Neural cell (in vitro differentiated cells): ENCODE data around the gene ATP5PD.

Source experiments
- EP300 ChIP-seq: fragments of 450-650 bp; conservative IDR thresholded peaks from 2 replicates; pipeline ENCODE4 v1.6.1; 2014; ENCODE audit warnings: antibody characterized with exemption, mild to moderate bottlenecking, moderate library complexity; ENCODE audit not compliant: poor library complexity, severe bottlenecking
- EZH2 ChIP-seq: fragments of 200-600, 300-800 bp; shearing (Covaris generic), sonication (generic); IDR thresholded peaks from 2 replicates; pipeline ENCODE4 v1.6.1; 2014; ENCODE audit warnings: antibody characterized with exemption, low read length, borderline replicate concordance, mild to moderate bottlenecking; ENCODE audit not compliant: insufficient read depth, poor library complexity, severe bottlenecking
- POLR2AphosphoS5 ChIP-seq: IDR thresholded peaks from 2 replicates; pipeline ENCODE4 v1.6.1; 2012
- RAD21 ChIP-seq: fragments of 450-650 bp; conservative IDR thresholded peaks from 2 replicates; pipeline ENCODE4 v1.6.1; 2014; ENCODE audit warnings: antibody characterized with exemption, mild to moderate bottlenecking, moderate library complexity
- REST ChIP-seq: IDR thresholded peaks from 2 replicates; pipeline ENCODE4 v1.6.1; 2012; ENCODE audit warnings: borderline replicate concordance
- SMC3 ChIP-seq: fragments of 450-650 bp; conservative IDR thresholded peaks from 2 replicates; pipeline ENCODE4 v1.6.1; 2014; ENCODE audit warnings: antibody characterized with exemption, mild to moderate bottlenecking, moderate library complexity; ENCODE audit not compliant: poor library complexity
- TAF1 ChIP-seq: IDR thresholded peaks from 2 replicates; pipeline ENCODE4 v1.6.1; 2012; ENCODE audit warnings: low read depth
- TF ChIP-seq, protein P1 (sequence below): fragments of 450-650 bp; IDR thresholded peaks from 2 replicates; pipeline ENCODE4 v1.5.1; 2014; ENCODE audit warnings: antibody characterized with exemption, mild to moderate bottlenecking, moderate library complexity; ENCODE audit not compliant: poor library complexity, severe bottlenecking

- TF ChIP-seq, protein P1, sequence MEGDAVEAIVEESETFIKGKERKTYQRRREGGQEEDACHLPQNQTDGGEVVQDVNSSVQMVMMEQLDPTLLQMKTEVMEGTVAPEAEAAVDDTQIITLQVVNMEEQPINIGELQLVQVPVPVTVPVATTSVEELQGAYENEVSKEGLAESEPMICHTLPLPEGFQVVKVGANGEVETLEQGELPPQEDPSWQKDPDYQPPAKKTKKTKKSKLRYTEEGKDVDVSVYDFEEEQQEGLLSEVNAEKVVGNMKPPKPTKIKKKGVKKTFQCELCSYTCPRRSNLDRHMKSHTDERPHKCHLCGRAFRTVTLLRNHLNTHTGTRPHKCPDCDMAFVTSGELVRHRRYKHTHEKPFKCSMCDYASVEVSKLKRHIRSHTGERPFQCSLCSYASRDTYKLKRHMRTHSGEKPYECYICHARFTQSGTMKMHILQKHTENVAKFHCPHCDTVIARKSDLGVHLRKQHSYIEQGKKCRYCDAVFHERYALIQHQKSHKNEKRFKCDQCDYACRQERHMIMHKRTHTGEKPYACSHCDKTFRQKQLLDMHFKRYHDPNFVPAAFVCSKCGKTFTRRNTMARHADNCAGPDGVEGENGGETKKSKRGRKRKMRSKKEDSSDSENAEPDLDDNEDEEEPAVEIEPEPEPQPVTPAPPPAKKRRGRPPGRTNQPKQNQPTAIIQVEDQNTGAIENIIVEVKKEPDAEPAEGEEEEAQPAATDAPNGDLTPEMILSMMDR = no peak
- TF ChIP-seq REST (no peak), POLR2AphosphoS5 (no peak), RAD21 (no peak), EP300 (no peak), TAF1 (no peak), EZH2 (no peak), SMC3 (no peak)
Observed at GRCh38 chr17:75044716-75045115, 2.1 kb downstream of the ATP5PD start.
